Measurements from ENCODE around the gene FARP1. TPM values are rescaled to one million over a fixed set of nuclear protein-coding genes. Genes with fewer than 3 reads are reported as not detected.
A peak's percentile ranks its signal among the peaks of the same experiment; 100 is the strongest.

Gene FARP1
- total and polyA plus RNA-seq, 2 of the 13 experiments (the other 11 are each of a cell fraction or from before 2014, with no cell fraction given), result 70.6 to 126 TPM

- TF ChIP-seq GMEB1 (CRISPR knock-in tag; IDR thresholded peaks at IDR 0.05; ENCODE audit: borderline replicate concordance) (no peak), ZNF142 (CRISPR knock-in tag; IDR thresholded peaks at IDR 0.05) (no peak), TFDP1 (CRISPR knock-in tag; IDR thresholded peaks at IDR 0.05; ENCODE audit: borderline replicate concordance) (no peak), CBFB (CRISPR knock-in tag; IDR thresholded peaks at IDR 0.05) (no peak), HDAC1 (CRISPR knock-in tag; IDR thresholded peaks at IDR 0.05) (no peak), ZNF605 (CRISPR knock-in tag; IDR thresholded peaks at IDR 0.05) (no peak), HNRNPLL (IDR thresholded peaks at IDR 0.05; ENCODE audit: low read depth, low read length, poor library complexity, severe bottlenecking) (peak; percentile 96), NAIF1 (CRISPR knock-in tag; IDR thresholded peaks at IDR 0.05; ENCODE audit: borderline replicate concordance) (no peak), IKZF4 (CRISPR knock-in tag; IDR thresholded peaks at IDR 0.05; ENCODE audit: borderline replicate concordance, low read depth, not compliant biosample characterization) (no peak), RBFOX2 (IDR thresholded peaks at IDR 0.05; ENCODE audit: low read depth, low read length) (peak; percentile 63; the same call in 1 of the 2 replicates), CSRNP2 (CRISPR knock-in tag; conservative IDR thresholded peaks at IDR 0.05; ENCODE audit: low read depth) (no peak), KLF12 (CRISPR knock-in tag; IDR thresholded peaks at IDR 0.05; ENCODE audit: borderline replicate concordance) (peak; percentile 1; the same call in 1 of the 2 replicates), JUN (CRISPR knock-in tag; IDR thresholded peaks at IDR 0.05) (no peak), AGO2 (optimal IDR thresholded peaks at IDR 0.05; ENCODE audit: low read depth, low read length) (no peak), POLR2G (IDR thresholded peaks at IDR 0.05; ENCODE audit: low read depth, low read length) (0 out of 2 replicates have a peak, but pooled peaks have one; percentile 20), MAFF (IDR thresholded peaks at IDR 0.05; ENCODE audit: low read depth, low read length) (no peak), ZNF704 (CRISPR knock-in tag; IDR thresholded peaks at IDR 0.05; ENCODE audit: borderline replicate concordance) (no peak)
Measured at GRCh38 chr13:98143157-98143553, 261 bp downstream of the FARP1 start (continued).

Data from HepG2 (cell line).